ENCODE measurements around the gene SQSTM1.

SQSTM1 gene

DNA sequence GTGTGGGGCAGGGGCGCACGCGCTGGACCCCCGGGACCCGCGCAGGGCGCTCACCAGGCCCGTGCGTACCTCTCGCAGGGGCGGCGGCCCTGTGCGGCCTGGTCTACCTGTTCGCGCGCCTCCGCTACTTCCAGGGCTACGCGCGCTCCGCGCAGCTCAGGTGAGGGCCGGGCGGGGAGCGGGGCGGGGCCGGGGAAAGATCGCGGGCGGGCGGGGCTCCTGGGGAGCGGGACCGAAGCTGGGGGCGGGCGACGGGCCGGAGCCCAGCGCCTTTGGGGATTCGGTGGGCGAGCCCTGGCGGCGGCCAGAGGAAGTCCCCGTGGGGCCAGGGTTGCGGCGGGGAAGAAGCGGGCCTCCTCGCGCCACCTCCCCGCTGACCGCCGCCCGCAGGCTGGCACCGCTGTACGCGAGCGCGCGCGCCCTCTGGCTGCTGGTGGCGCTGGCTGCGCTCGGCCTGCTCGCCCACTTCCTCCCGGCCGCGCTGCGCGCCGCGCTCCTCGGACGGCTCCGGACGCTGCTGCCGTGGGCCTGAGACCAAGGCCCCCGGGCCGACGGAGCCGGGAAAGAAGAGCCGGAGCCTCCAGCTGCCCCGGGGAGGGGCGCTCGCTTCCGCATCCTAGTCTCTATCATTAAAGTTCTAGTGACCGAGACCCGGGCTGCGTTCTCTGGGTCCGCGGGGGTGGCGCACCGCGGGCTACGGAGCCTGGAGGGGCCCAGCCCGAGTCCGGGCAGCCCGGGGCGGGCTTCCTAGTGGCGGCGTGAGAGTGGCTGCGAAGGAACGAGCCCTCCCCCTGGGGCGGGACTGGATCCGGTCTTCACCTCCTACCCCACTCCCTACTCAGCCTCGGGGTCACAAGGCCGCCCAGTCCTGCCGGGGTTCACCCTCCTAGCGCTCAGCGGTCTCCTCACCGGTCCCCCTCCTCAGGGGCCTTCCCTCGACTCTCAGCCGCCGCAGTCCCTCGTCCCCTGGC lies 24.6 kb upstream of the SQSTM1 start:
- Histone ChIP-seq H2BK5ac (ENCODE audit: low read depth, low read length, poor library complexity, severe bottlenecking) (no peak overlapping the region), H3K9me3 (ENCODE audit: control insufficient read depth, low read length) (no peaks in the 10 kb centered on the region), H3K4me3 (ENCODE audit: insufficient read depth in 1 of 2, low read depth in 1 of 2, low read length in 2 of 2) (peak overlapping the region; percentile 66 to 71), H2BK12ac (ENCODE audit: low read length in 2 of 2) (peak overlapping the region in 1 of 2 experiments; percentile 13), H3K27me3 (ENCODE audit: control insufficient read depth in 1 of 2, insufficient read depth in 1 of 2, low read length in 2 of 2) (no peaks in the 10 kb centered on the region), H2AK5ac (ENCODE audit: low read length, severe bottlenecking) (no peak overlapping the region), H3K27ac (ENCODE audit: low read length, poor library complexity, severe bottlenecking) (no peak overlapping the region), H2AFZ (ENCODE audit: low read depth, low read length) (no peak overlapping the region), H3K79me1 (replicated peaks; ENCODE audit: low read length, poor library complexity, severe bottlenecking) (peaks cover 23% of the 10 kb centered on the region), H3K9ac (ENCODE audit: low read length) (peak overlapping the region; percentile 83), H4K91ac (ENCODE audit: low read length) (peak overlapping the region; percentile 9), H3K4me2 (ENCODE audit: low read length, poor library complexity, severe bottlenecking) (peak overlapping the region; percentile 94), H3K23ac (ENCODE audit: low read length in 2 of 2) (peak overlapping the region in 1 of 2 experiments; percentile 29), H2BK15ac (ENCODE audit: low read depth, poor library complexity, severe bottlenecking) (peak overlapping the region; percentile 73), H3K14ac (ENCODE audit: low read length in 2 of 2) (peak overlapping the region in 1 of 2 experiments; percentile 19), H2BK120ac (ENCODE audit: low read depth, low read length) (no peak overlapping the region), H3K4ac (ENCODE audit: low read depth in 1 of 2, low read length in 2 of 2) (peak overlapping the region in 1 of 2 experiments; percentile 57), H3K18ac (ENCODE audit: low read depth in 1 of 2, low read length in 2 of 2) (peak overlapping the region; percentile 24 to 76), H3K4me1 (ENCODE audit: control insufficient read depth, insufficient read depth, low read depth, low read length) (peaks cover 33% of the 10 kb centered on the region), H3K36me3 (ENCODE audit: control insufficient read depth in 1 of 2, insufficient read depth in 2 of 2, low read depth in 1 of 2, low read length in 2 of 2) (peaks cover 44 to 51% of the 10 kb centered on the region in 2 experiments), H4K8ac (ENCODE audit: low read length) (peak overlapping the region; percentile 71)
- peak; percentile 84 for DNase-seq
- 3% methylated on average over 89 of the region's 113 CpGs for WGBS

DNA sequence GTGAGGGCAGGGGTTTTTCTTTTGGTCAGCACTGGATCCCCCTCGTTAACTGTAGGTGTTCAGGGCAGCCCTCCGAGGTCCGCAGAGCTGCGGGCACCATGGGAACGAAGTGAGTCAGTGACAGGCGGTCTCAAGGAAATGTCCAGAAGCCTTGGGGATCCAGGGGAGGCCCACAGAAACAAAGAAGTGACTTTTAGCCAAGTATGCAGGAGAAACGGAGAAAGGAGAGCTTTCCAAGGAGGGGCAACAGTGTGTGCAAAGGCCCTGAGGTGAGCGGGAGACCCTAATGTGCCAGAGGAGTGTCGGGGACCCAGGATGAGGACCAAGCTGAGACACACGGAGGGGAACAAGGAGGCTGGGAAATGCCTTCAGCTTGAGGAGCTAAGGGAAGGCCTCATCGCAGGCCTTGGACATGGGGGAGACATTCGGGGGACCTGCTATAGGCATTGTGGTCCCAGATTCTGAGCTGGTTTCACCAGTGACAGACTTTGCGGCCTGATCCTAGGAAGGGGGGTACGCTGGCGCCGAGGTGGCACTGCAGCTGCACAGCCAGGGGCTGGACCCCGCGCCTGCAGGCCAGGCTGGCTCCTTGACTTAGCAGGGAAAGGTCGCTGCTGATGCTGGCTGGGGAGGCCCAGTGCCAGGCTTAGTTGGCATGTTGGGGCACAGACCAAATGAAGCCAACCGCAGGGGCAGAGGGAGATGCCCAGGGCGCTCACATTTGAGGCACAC lies 23.7 kb upstream of the SQSTM1 start:
- Histone ChIP-seq H3K36me3 (ENCODE audit: control insufficient read depth in 1 of 2, insufficient read depth in 2 of 2, low read depth in 1 of 2, low read length in 2 of 2) (peaks cover 49 to 58% of the 10 kb centered on the region in 2 experiments), H4K8ac (ENCODE audit: low read length) (peak overlapping the region; percentile 71), H3K27ac (ENCODE audit: low read length, poor library complexity, severe bottlenecking) (no peak overlapping the region), H3K4ac (ENCODE audit: low read depth in 1 of 2, low read length in 2 of 2) (no peak overlapping the region), H2AFZ (ENCODE audit: low read depth, low read length) (no peak overlapping the region), H3K9ac (ENCODE audit: low read length) (peak overlapping the region; percentile 83), H3K9me3 (ENCODE audit: control insufficient read depth, low read length) (no peaks in the 10 kb centered on the region), H2BK12ac (ENCODE audit: low read length in 2 of 2) (no peak overlapping the region), H2AK5ac (ENCODE audit: low read length, severe bottlenecking) (no peak overlapping the region), H3K18ac (ENCODE audit: low read depth in 1 of 2, low read length in 2 of 2) (peak overlapping the region; percentile 24 to 40), H3K4me1 (ENCODE audit: control insufficient read depth, insufficient read depth, low read depth, low read length) (peaks cover 35% of the 10 kb centered on the region), H3K4me3 (ENCODE audit: insufficient read depth in 1 of 2, low read depth in 1 of 2, low read length in 2 of 2) (peak overlapping the region in 1 of 2 experiments; percentile 70), H3K27me3 (ENCODE audit: control insufficient read depth in 1 of 2, insufficient read depth in 1 of 2, low read length in 2 of 2) (no peaks in the 10 kb centered on the region), H3K4me2 (ENCODE audit: low read length, poor library complexity, severe bottlenecking) (peak overlapping the region; percentile 94), H2BK120ac (ENCODE audit: low read depth, low read length) (no peak overlapping the region), H3K14ac (ENCODE audit: low read length in 2 of 2) (no peak overlapping the region), H3K23ac (ENCODE audit: low read length in 2 of 2) (no peak overlapping the region), H2BK5ac (ENCODE audit: low read depth, low read length, poor library complexity, severe bottlenecking) (no peak overlapping the region), H3K79me1 (replicated peaks; ENCODE audit: low read length, poor library complexity, severe bottlenecking) (peaks cover 28% of the 10 kb centered on the region), H4K91ac (ENCODE audit: low read length) (no peak overlapping the region), H2BK15ac (ENCODE audit: low read depth, poor library complexity, severe bottlenecking) (no peak overlapping the region)
- WGBS, result 94% methylated on average over 19 of the region's 21 CpGs
- DNase-seq, result no peak

DNA sequence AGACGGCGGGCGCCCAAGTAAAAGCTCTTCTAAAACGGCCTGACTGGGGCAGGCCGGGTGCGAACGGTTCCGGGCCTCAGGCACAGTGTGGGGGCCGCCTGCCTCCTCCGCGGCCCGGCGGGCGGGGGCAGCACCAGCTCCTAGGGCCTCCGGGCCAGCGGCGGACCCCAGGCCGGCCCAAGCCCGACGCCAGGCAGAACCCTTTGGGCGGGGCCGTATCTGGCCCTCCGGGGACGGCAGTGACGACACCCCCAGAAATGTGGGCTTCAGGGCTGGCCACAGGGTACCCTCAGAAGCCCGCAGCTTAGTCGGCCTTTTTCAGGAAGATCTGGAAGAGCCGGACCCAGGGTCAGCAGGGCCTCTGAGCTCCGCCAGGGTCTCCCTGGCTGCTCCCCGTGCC lies 23.0 kb upstream of the SQSTM1 start:
- Histone ChIP-seq H3K4me3 (ENCODE audit: insufficient read depth in 1 of 2, low read depth in 1 of 2, low read length in 2 of 2) (no peak overlapping the region), H3K9me3 (ENCODE audit: control insufficient read depth, low read length) (no peaks in the 10 kb centered on the region), H3K27ac (ENCODE audit: low read length, poor library complexity, severe bottlenecking) (no peak overlapping the region), H3K4me1 (ENCODE audit: control insufficient read depth, insufficient read depth, low read depth, low read length) (peaks cover 38% of the 10 kb centered on the region), H3K27me3 (ENCODE audit: control insufficient read depth in 1 of 2, insufficient read depth in 1 of 2, low read length in 2 of 2) (no peaks in the 10 kb centered on the region), H3K9ac (ENCODE audit: low read length) (no peak overlapping the region), H2BK12ac (ENCODE audit: low read length in 2 of 2) (no peak overlapping the region), H3K4me2 (ENCODE audit: low read length, poor library complexity, severe bottlenecking) (no peak overlapping the region), H2BK120ac (ENCODE audit: low read depth, low read length) (no peak overlapping the region), H4K8ac (ENCODE audit: low read length) (no peak overlapping the region), H3K14ac (ENCODE audit: low read length in 2 of 2) (no peak overlapping the region), H2AFZ (ENCODE audit: low read depth, low read length) (no peak overlapping the region), H3K4ac (ENCODE audit: low read depth in 1 of 2, low read length in 2 of 2) (no peak overlapping the region), H2AK5ac (ENCODE audit: low read length, severe bottlenecking) (no peak overlapping the region), H3K18ac (ENCODE audit: low read depth in 1 of 2, low read length in 2 of 2) (no peak overlapping the region), H3K79me1 (replicated peaks; ENCODE audit: low read length, poor library complexity, severe bottlenecking) (peaks cover 28% of the 10 kb centered on the region), H3K36me3 (ENCODE audit: control insufficient read depth in 1 of 2, insufficient read depth in 2 of 2, low read depth in 1 of 2, low read length in 2 of 2) (peaks cover 51 to 62% of the 10 kb centered on the region in 2 experiments), H3K23ac (ENCODE audit: low read length in 2 of 2) (no peak overlapping the region), H2BK15ac (ENCODE audit: low read depth, poor library complexity, severe bottlenecking) (no peak overlapping the region), H2BK5ac (ENCODE audit: low read depth, low read length, poor library complexity, severe bottlenecking) (no peak overlapping the region), H4K91ac (ENCODE audit: low read length) (no peak overlapping the region)
- DNase-seq, result no peak
- 98% methylated on average over 29 of the region's 30 CpGs for WGBS
